Stomach (tissue), 9 donors: ENCODE results near the gene FOXK2. TPM values are rescaled to one million over a fixed set of nuclear protein-coding genes. Genes with fewer than 3 reads are reported as not detected.

Source experiments
- DNase-seq, 2 donors: peaks; one replicate each; pipeline versions ENCODE4 v3.0.0 to v3.0.0-alpha.2; 2013 to 2019
- H3K27ac ChIP-seq, 5 donors: fragments of 200-600 bp in 4 of 5; sonication (generic) in 4 of 5; one replicate each; pipeline ENCODE4 v1.5.1; 2013 to 2019; ENCODE audit warnings: mild to moderate bottlenecking in 1 of 5, moderate library complexity in 1 of 5
- H3K27me3 ChIP-seq, 3 donors: fragments of 200-600 bp; sonication (generic); one replicate each; pipeline ENCODE4 v1.5.1; 2017 to 2019; ENCODE audit warnings: mixed run types in 1 of 3
- H3K36me3 ChIP-seq, 4 donors: fragments of 200-600 bp; sonication (generic); 1 replicate in 3 of 4; 2 replicates in 1 of 4; pipeline ENCODE4 v1.5.1; 2016 to 2019
- H3K4me1 ChIP-seq, 4 donors: fragments of 200-600 bp; sonication (generic); one replicate each; pipeline ENCODE4 v1.5.1; 2016 to 2019
- H3K4me3 ChIP-seq, 4 donors: fragments of 200-600 bp; sonication (generic) in 3 of 4; one replicate each; pipeline ENCODE4 v1.5.1; 2016 to 2019; ENCODE audit warnings: mild to moderate bottlenecking in 1 of 4
- H3K9me3 ChIP-seq, 4 donors: fragments of 200-600 bp; sonication (generic); one replicate each; pipeline ENCODE4 v1.5.1; 2016 to 2019
- CTCF ChIP-seq, 7 experiments: fragments of 450-650 bp in 4 of 7; fragments of 200-600 bp in 3 of 7; sonication (generic) in 3 of 7; IDR thresholded peaks; one replicate each; pipeline ENCODE4 v1.5.1; 2016 to 2019; ENCODE audit warnings: antibody characterized with exemption in 7 of 7, control low read depth in 2 of 7, mild to moderate bottlenecking in 1 of 7
- EP300 ChIP-seq: sonication (generic); formaldehyde crosslinking; IDR thresholded peaks from one replicate; pipeline ENCODE4 v1.6.1; 2017; ENCODE audit warnings: antibody characterized with exemption
- POLR2A ChIP-seq, 4 donors: fragments of 450-650 bp; IDR thresholded peaks; one replicate each; pipeline ENCODE4 v1.6.1; 2016; ENCODE audit warnings: antibody characterized with exemption in 4 of 4, control low read depth in 2 of 4, mild to moderate bottlenecking in 1 of 4, moderate library complexity in 1 of 4
- POLR2AphosphoS5 ChIP-seq, 3 donors: sonication (generic); formaldehyde crosslinking; IDR thresholded peaks; one replicate each; pipeline ENCODE4 v1.6.1; 2016; ENCODE audit warnings: antibody characterized with exemption in 3 of 3
- WGBS, 5 donors: extraction: QIAGEN DNeasy Blood & Tissue Kit in 3 of 5; methylation state at CpG; one replicate each; pipeline versions ENCODE4 v1.1.5 to v1.1.7; 2013 to 2018; 5-methylcytosine and 5-hydroxymethylcytosine counted together
- intact Hi-C: fragments of 100-400 bp; cut with DNase I; formaldehyde crosslinking; loops from one replicate; pipeline ENCODE4 v1.15.1; 2023; ENCODE audit warnings: low total_unique reads
- polyA plus RNA-seq, 3 donors: library from polyadenylated mRNA; stranded (reverse); fragments of 200-250 nt; gene quantifications; one replicate each; pipeline ENCODE4 v1.2.3, GENCODE V29; 2013
- total RNA-seq, 5 donors: library from RNA; depleted of rRNA; stranded (reverse); fragments of >200 nt; gene quantifications; one replicate each; pipeline versions ENCODE4 v1.1.0 to v1.2.3, GENCODE V29; 2014 to 2016
- donor health status: healthy with polysubstance abuse.
- donor health status: Bipolar disorder and iron deficiency.
- donor health status: healthy.

The FOXK2 gene
- total and polyA plus RNA-seq, 8 donors: 12.8 to 71.8 (median 31.9) TPM

- peaks cover 25 to 69% (median 65%) of the 10 kb centered on the region in 4 donors for H3K36me3 ChIP-seq
- TF ChIP-seq EP300 (no peak), CTCF (IDR thresholded peaks at IDR 0.05) (no peak), POLR2AphosphoS5 (IDR thresholded peaks at IDR 0.05) (no peak), POLR2A (IDR thresholded peaks at IDR 0.05) (no peak)
- peak overlapping the region; percentile 42 to 84 (median 84) for H3K27ac ChIP-seq
Measured at GRCh38 chr17:82567286-82567685, 47.8 kb downstream of the FOXK2 start.

GRCh38 chr17:82568997-82569393, 49.5 kb downstream of the FOXK2 start:
- no peak for DNase-seq
- Histone ChIP-seq H3K9me3 (no peaks in the 10 kb centered on the region), H3K4me1 (peaks cover 37 to 57% (median 47%) of the 10 kb centered on the region in 4 donors), H3K27me3 (no peaks in the 10 kb centered on the region), H3K27ac (peak overlapping the region; percentile 82 to 84 (median 84)), H3K36me3 (peaks cover 34 to 86% (median 82%) of the 10 kb centered on the region in 4 donors), H3K4me3 (no peak overlapping the region)
- intact Hi-C loops: no loop called here
- no peak for TF ChIP-seq POLR2A (IDR thresholded peaks at IDR 0.05)
- TF ChIP-seq POLR2AphosphoS5 (IDR thresholded peaks at IDR 0.05): no peak
- no peak for TF ChIP-seq CTCF (IDR thresholded peaks at IDR 0.05)
- no peak for TF ChIP-seq EP300
- 70 to 85% (median 79%) methylated on average over 10 of the region's 10 CpGs for WGBS, 5 donors

More at GRCh38 chr17:82567286-82567685, 47.8 kb downstream of the FOXK2 start:
- WGBS, 5 donors: 81 to 89% (median 88%) methylated on average over 10 to 15 of the region's 15 CpGs
- Histone ChIP-seq H3K9me3 (no peaks in the 10 kb centered on the region), H3K4me1 (peaks cover 51 to 74% (median 63%) of the 10 kb centered on the region in 4 donors), H3K4me3 (no peak overlapping the region), H3K27me3 (no peaks in the 10 kb centered on the region)
- no peak for DNase-seq
- intact Hi-C loops: no loop called here

GRCh38 chr17:82569621-82570020, 50.1 kb downstream of the FOXK2 start:
- peaks cover 35 to 51% (median 42%) of the 10 kb centered on the region in 4 donors for H3K4me1 ChIP-seq
- no peak overlapping the region for H3K4me3 ChIP-seq
- no peaks in the 10 kb centered on the region for H3K27me3 ChIP-seq
- H3K9me3 ChIP-seq: no peaks in the 10 kb centered on the region
- intact Hi-C loops: no loop called here
- H3K27ac ChIP-seq: peak overlapping the region; percentile 8 to 84 (median 84)
- H3K36me3 ChIP-seq: peaks cover 38 to 92% (median 87%) of the 10 kb centered on the region in 4 donors
- WGBS, 5 donors: 71 to 97% (median 94%) methylated on average over 11 of the region's 11 CpGs
- no peak for TF ChIP-seq CTCF (IDR thresholded peaks at IDR 0.05)
- TF ChIP-seq POLR2AphosphoS5 (IDR thresholded peaks at IDR 0.05): no peak
- TF ChIP-seq EP300: no peak
- no peak for DNase-seq

GRCh38 chr17:82570277-82570676, 50.7 kb downstream of the FOXK2 start:
- 87 to 93% (median 89%) methylated on average over 9 of the region's 9 CpGs for WGBS, 5 donors
- H3K27ac ChIP-seq: peak overlapping the region in 2 of 5 donors; percentile 47 to 84
- TF ChIP-seq POLR2AphosphoS5 (IDR thresholded peaks at IDR 0.05) (no peak), POLR2A (IDR thresholded peaks at IDR 0.05) (no peak), EP300 (no peak), CTCF (IDR thresholded peaks at IDR 0.05) (no peak)
- intact Hi-C loops: no loop called here
- H3K4me3 ChIP-seq: no peak overlapping the region
- no peak for DNase-seq
- peaks cover 44 to 92% (median 87%) of the 10 kb centered on the region in 4 donors for H3K36me3 ChIP-seq
- H3K4me1 ChIP-seq: peaks cover 35 to 44% (median 39%) of the 10 kb centered on the region in 4 donors
- no peaks in the 10 kb centered on the region for H3K9me3 ChIP-seq
- no peaks in the 10 kb centered on the region for H3K27me3 ChIP-seq
